HG03103 (cell line): ENCODE measurements around the gene PXN.
"Not testable (repeated sequence)": the region's sequence is repeated elsewhere in the genome, so short reads cannot be mapped to it uniquely, and the experiment has no call there.

ENCODE experiments used
- ATAC-seq: cut with Tn5 transposase; IDR thresholded peaks from one replicate; pipeline ENCODE4 v1.9.1; 2021; ENCODE audit warnings: low read depth; ENCODE audit not compliant: unreplicated experiment

PXN gene

DNA sequence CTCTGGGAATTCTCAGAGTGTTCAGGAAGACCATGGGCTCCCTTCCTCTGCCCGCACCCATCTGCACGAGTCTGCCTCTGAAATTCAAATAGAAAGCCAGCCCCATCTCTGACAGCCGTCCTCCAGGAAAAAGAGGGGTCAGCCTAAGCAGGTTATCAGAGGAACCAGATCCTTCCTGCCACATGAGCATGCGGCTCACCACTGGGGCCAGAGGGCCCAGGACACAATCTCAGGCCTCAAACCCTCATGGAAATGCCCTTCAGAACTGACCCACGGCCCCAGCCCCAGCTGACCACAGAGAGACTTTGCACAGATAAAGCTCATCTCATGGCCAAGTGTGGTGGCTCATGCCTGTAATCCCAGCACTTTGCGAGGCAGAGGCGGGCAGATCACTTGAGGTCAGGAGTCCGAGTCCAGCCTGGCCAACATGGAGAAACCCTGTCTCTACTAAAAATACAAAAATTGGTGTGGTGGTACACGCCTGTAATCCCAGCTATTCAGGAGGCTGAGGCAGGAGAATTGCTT, 23.2 kb downstream of the PXN start:
- ATAC-seq, result no peak

DNA sequence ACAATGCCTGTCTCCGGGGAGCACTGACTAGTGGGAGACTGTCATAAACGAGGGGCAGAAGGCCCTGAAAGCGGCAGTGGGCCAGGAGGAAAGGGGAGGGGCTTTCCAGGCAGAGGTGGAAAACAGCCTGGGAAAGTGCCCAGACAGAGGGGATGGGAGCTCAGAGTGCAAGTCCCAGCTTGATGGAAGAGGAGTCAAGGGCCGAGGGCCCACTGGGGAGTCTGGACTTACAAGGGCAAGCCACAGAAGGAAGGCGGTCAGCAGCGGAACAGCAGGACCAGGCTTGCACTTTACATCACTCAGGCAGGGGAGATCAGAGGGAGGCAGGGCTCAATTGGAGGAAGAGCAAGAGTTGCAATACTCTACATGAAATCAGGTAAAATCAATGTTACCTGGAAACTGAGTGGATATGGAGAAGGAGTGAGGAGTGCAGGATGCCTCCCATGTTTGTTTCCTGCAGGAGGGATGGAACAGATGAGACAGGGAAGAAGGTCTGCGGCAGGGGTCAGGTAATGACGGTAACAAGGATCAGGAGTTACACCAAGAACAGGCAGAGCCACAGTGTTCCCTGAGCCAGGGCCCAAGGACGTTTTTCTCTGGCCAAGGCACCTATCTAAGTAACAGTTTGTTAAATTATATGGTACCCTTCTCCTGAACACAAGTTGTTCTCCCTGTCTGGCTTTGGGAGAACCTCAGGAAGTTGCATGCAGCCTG, 23.8 kb downstream of the PXN start:
- ATAC-seq, result no peak

DNA sequence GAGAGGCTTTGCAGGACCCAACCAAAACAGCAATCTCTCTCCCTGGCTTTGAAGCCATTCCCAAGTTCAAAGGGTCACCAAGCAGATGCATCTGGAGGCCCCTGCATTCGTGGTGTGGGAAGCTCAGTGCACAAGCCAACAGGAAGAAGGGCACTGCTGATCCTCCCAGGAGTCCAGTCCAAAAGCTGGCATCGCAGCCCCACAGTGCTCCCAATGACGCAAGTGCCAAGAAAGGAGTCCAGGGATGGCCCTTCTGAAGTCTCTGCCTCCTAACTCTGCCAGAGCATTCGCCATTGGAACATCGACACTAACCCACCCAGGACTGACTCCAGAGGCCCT, 25.1 kb downstream of the PXN start:
- no peak for ATAC-seq

DNA sequence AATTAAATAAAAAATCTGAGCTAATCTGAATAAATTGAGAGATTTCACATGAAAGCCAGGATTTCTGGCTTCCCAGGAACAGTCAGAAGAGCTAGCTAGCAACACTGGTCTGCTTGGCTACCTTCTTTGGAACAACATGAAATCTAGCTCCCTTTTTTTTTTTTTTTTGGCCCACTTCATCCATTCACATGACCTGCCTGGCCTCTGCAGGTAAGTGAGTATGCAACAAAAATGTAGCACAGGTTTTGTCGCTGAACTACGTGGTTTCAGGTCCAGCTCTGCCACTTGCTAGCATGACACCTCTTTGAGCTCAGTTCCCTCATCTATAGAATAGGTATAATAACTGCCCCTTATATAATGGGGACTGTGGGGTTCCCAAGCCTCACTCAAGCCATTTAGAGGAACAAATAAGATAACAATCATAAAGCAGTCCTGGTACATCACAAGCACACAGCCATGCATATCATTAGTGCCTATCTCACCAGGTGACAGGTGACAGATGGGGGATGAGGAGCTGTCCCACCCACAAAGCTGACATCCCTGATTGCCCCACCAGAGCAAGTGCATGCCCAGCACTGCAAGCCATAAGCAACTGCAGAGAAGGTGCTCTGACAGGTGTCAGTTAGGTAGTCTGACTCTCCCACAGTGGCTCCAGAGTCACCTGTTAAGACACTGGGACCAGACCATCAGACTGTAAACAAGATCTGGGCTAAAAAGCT, 25.6 kb downstream of the PXN start:
- ATAC-seq, result no peak

DNA sequence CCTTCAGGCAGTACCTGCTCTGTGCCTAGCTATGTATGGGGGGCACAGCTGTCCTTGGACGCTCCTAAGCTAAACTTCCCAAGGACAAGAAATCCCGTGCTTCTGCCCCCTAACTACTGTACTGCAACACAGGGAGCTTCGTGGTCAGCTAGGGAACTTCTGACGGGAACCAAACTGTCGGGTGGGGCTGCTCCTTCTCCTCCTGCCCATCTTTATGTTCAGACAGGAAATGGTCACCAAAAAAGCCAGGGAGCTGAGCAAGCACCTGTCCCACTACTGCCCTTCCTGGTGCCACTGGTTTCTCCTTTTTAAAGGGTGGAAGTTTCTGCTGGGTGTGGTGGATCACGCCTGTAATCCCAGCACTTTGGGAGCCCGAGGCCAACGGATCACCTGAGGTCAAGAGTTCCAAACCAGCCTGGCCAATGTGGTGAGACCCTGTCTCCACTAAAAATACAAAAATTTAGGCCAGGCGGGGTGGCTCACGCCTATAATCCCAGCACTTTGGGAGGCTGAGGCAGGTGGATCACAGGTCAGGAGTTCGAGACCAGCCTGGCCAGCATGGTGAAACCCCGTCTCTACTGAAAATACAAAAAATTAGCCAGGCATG, 26.6 kb downstream of the PXN start:
- no peak for ATAC-seq

DNA sequence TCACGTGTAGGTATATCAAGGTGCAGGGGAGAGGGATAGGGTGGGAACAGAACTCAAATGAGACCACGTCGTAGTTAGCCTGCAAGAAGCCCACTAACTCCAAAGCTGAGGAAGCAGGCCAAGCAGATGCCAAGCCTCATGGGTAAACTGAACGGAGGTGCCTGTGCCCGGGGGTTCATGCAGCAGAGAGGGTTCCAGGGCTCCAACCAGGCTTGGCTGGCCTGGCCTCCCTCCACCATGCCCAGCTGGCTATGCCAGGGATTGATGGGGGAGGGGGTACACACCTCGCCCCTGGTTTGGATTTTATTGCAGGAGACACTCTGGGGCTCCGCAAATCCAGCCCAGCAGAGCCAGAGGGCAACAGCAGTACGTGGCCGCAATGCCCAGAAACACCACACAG, 27.3 kb downstream of the PXN start:
- ATAC-seq, result no peak

DNA sequence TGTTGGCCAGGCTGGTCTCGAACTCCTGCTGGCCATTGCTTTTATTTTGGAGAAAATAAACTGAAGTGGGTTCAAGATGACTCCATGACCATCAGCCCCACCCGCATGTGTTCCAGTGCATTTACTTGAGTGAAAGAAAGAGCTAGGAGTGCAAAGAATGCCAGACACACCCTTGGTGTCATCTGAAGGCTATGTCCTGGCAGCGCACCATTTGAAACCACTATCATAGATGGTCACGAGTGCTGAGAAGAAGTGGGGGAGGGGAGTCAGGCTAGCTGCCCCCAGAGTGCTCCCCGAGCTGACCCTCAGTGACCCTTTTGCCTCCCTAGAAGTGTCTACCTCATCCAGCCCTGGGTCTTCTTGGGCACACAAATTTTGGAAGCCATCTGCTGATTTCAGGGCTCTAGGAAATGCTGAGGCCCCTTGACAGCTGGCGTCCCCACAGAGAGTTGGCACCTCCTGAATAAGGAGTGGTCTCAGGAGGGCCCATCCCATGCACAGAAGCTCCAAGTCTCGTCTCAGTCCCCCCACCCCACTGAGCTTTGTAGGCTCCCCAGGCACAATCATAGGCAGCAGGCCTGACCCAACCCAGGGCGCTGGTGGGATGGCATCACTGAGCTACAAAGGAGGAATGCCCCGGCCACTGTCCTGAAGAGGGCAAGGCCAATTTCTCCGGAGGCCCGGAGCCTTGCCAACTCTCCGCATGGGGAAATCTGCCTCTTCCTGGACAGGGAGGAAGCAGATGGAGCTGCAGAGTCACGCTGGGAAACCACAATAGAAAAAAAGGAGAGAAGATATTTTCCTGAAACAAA, 28.0 kb downstream of the PXN start:
- ATAC-seq, result no peak

DNA sequence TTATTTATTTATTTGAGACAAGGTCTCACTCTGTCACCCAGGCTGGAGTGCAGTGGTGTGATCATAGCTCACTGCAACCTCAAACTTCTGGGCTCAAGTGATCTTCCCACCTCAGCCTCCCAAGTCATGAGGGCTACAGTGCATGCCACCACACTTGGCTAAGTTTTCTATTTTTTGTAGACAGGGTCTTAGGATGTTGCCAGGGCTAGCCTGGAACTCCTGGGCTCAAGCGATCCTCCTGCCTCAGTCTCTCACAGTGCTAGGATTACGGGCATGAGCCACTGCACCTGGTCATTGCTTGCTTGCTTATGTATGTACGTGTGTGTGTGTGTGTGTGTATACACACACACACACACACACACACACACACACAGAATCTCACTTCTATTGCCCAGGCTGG, 28.7 kb downstream of the PXN start:
- ATAC-seq, result not testable (repeated sequence)

DNA sequence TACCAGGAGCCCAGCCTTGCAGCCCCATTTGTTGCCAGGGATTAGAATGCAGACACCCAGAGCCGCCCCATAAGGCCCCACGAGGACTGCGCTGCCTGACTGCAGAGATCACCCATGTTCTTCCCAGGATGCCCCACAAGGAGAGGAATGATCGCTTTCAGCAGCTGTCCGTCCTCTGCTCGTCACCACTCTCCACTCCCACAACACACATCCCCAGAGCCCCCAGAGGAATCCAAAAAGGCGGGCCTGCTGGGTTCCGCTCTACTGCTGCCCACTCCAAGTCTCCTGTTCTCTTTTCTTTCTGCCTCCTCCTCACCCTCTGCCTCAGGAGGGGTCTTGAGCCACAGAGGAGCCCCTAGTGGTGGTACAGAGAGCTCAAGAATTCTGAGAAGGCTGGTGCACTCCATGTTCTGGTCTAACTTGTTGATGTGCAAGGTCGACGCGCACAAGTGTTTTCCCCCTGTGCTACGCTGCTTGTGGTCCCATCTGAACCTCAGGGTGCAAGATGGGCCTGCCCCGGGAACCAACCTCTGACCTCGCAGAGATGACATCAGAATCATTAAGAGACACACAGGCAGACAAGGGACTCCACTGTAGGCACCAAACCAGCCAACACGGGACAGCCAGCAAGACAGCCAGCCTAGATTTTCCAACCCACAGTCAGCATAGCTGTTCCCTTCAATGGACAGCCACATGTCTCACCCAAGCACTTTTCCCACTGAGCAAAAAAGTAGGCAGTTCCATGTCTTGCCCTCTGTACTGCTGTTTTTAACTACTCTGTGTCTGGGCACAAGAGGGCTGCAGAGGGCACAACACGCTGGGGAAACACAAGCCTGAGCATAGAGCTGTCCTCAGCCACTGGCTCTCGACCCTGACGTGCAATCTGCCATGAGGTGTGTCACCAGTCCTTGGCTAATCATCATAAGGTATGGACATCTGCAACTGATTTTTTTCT, 29.9 kb downstream of the PXN start:
- ATAC-seq, result no peak

DNA sequence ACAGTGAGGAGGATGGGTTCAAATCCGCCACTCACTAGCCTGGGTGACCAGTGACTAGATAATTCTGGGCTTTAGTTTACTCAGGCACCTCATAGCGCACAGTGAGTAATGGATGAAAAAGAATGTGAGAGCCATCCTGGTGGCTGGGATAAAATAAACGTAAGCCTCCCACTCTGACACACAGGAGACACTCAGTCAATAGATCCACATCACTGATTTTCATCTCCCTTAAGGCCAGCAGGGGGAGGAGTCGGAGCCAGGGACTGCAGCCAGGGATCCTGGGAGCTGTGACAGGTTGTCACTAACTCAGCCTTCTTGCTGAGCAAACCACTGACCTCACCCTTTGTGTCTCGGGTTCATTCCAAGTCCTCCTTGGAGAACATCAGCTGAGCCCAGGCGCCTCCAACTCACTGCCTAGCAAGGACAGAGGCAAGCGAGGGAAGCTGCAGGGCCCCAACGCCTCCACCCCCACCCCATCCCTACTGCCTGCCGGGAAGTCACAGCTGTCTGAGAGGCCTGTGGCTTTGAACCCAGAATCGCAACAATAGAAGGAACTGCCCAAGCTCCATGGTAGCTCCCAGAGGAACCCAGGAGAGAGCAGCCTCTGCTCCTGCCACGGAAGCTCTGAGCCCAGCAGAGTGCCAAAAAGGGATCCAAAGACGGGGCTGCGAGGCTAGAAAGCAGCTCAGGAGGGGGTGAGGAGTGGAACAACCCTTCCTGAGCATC, 30.7 kb downstream of the PXN start:
- ATAC-seq, result no peak

DNA sequence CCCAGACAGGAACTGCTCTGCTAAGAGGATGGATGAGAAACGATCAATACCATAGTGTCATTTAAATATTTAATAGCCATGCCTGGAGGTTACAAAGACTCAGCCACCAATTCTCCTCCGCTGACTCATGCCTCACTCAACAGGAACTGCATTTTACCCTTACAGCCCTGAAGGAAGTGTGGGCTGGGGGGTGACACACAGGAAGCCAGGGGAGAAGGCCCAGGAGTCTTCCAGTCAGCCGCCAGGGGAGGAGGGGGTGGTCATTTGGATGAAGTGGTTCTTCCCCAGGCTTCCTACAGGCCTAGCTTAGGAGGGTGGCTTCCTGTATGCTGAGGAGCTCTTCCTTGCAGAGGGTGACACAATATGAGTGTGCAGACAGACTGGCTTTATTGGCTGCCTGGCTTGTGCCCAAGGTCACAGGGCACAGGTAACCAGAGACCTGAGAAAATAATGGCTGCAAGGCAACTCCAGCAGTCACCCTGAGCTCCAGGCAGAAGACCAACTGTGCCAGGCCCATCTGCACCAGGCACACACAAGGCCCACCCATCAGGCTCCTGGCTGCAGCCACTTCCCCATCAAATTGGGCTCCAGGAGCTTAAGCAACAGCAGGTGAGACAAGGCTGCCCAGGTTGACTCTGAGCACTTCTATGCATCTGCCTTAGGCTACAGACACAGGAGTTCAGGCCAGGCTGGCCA, 34.1 kb downstream of the PXN start:
- no peak for ATAC-seq

DNA sequence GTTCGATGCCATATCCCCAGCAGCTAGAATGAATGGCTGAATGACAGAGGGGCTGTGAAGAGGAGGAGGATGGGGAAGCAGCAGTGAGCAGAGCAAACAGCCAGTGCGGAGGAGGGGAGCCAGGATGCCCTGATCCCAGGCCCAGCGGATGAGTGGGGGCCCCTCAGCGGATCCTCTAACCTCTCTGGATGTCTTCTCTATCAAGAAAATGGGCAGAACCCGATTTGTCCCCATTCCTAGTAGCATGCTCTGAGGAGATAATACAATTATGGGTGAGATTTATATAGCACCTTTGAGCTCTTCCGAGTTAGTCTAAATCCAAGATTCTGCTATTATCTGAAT, 34.6 kb downstream of the PXN start:
- ATAC-seq, result no peak

DNA sequence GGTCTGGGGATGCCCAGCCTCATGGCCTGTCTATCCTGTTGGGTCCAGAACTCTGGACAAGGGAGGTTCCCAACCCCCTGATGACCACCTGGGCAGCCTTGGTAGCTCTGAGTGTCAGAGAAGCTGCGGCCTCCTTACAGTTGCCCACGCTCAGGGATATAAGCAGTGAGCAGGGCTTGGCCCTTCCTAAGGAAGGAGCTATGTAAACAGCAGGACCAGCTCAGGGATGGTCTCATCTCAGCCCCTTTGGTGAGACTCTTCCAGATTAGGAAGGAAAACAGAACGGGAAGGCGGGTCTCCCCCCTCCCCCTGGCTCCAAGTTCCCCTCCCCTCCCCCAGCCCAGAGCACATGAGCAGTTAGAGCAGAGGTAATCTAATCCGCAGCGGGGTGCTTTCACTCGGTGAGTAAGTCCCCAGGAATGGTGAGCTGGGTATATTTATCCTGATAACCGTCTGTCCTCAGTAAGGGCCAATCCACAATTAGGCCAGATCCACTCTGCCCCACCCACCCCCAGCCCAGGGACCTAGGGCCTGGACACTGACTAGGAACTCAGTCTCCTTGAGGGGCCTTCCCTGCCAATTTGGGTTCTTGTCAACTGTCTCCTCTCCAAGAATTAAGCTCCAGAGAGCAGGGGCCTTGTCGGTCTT, 35.1 kb downstream of the PXN start:
- ATAC-seq, result no peak

DNA sequence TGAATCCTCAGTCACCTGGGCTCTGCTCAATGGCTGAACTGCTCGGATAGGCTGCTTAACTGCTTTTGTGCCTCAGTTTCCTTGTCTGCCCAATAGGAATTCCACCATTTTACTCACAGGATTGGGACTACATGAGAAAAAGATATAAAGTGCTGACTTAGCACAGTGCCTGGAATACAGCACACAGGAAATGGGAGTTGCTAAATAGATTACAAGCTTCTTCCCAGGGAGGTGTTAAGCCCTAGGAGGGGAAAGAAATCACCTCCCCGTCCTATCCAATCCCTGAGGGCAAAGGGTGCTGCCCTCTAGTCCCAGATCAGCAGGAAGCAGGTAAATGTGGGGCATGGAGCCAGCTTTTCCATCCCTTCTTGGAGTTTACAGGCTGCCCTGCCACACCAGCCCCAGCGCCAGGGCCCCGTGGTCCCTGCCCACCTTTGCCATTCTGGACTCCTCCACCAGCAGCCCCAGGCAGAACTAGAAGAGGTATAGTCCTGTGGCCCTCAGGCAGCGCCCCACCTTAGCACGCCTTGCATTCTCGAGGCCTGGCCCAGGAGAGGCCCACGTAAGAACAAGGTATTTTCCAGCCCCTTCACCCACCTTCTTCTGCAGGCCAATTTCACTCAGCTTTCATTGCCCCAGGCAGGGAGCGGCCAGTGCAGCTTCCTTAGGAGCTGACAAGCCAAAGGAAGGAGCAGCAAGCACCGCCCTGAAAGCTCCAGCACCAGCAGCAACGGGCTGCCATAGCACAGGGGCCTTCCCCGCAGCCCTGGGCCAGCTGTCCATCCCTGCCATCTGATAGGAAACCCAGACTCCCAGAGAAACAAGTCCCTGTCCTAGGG, 35.8 kb downstream of the PXN start:
- ATAC-seq, result no peak

DNA sequence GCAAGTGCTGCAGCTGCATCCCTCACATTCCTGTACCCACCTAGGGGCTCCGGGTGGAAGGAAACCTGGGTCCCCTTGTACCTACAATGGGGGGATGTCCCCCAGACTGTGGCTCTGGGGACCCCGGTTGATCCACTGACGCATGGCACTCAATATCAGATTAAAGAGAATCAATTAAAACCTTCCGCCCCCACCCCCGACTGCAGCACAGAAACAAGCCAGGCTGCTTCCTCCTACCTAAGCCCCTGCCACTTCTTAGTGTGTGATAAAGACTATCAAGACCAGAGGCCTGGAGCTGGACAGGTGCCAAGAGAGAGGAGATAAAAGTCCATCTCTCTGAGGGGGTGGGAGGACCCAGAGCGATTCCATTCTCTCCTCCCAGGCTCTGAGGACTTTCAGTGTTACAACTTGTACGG, 36.5 kb downstream of the PXN start:
- ATAC-seq, result no peak

DNA sequence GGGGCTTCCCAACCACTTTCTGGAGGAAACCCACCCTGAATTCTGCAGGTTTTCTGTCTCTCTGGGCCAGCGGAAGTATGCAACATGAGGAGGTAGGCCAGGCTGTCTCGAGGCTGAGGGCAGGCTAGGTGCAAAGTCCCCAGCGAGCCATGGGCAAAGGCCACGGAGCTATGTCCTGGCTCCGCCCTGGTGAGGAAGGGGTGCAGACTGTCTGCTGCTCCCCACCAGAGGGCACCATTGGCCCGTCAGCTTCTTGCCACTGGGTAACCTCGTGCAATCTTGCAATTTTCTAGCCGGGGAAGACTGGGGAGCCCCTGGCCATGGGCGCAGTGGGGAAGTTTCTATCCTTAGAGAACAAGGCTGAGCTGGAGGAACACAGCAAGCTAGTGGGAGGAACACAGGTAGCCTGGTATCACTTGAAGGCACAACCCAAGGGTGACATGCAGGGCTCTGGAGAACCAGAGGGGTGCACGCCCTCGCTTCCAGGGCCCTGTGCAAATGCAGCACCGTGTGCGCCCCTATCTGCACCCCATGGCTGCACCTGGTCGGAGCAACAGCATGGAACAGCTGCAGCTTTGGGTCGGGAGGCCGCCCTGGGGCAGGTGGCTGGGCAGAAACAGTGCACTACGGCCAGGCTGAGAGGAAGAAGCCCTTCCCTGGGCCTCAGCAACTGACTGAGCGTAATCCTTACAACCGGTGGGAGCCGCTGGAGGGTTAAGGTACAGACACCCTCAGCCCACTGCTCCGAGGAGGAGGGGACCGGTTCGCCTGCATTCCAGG, 37.0 kb downstream of the PXN start:
- peak; percentile 70 for ATAC-seq

DNA sequence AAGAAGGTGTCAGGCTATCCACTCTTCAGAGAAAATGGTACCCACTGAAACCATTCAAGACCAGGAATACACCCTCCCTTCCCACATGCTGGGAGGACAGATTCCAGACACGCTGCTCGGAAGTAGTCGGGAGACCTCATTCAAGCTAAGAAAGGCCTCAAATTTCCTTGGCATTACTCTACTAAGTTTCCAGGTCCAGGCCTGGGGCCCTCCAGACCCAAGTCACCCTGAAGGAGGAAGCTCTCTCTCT, 37.6 kb downstream of the PXN start:
- no peak for ATAC-seq
